Hematopoietic multipotent progenitor cell treated with erythropoietin and hydrocortisone succinate and interleukin-3 and kit ligand, for 17 days (in vitro differentiated cells): ENCODE data around the gene PMEL.
A peak's percentile ranks its signal among the peaks of the same experiment; 100 is the strongest.
"Not testable (repeated sequence)": the region's sequence is repeated elsewhere in the genome, so short reads cannot be mapped to it uniquely, and the experiment has no call there.

ENCODE experiments used
- DNase-seq: peaks from one replicate; pipeline ENCODE4 v3.0.0-alpha.2; 2015; ENCODE audit warnings: low spot score

The PMEL gene

DNA sequence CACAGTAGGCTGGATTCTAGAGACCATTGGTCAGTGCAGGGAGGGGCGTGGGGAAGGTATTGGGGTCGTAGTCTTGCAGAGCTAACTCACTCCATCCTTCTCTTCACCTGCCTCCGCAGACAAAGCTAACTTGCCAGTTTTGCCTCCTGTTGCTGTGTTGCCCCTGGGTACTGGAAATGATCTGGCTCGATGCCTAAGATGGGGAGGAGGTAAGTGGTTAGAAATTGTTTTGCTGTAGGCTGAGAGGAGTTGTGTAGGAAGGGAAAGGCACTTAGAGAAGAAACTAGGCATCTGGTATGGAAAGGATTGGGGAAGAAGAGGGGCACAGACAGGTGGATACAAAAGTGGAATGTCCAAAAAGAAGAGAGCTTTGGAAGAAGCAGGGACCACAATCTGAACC lies 23.8 kb downstream of the PMEL start:
- no peak for DNase-seq

DNA sequence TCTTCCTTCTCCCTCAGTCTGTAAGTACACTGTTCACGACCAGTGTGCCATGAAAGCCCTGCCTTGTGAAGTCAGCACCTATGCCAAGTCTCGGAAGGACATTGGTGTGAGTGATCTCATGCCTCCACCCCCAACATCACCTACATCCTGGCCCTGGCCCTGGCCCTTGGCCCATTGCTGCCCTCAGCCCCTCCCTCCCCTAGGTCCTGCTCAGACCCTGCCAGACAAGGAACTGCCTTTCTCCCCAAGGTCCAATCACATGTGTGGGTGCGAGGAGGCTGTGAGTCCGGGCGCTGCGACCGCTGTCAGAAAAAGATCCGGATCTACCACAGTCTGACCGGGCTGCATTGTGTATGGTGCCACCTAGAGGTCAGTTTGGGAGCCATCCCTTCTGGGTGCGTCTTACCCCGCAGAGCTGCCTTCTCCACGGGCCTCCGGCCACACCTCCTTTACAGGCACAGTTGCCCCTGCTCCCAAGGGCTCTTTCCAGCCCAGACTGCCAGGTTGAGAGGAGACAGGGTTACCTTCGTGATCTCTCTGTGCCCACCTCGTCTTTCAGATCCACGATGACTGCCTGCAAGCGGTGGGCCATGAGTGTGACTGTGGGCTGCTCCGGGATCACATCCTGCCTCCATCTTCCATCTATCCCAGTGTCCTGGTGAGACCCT lies 25.6 kb downstream of the PMEL start:
- DNase-seq = peak; percentile 88

DNA sequence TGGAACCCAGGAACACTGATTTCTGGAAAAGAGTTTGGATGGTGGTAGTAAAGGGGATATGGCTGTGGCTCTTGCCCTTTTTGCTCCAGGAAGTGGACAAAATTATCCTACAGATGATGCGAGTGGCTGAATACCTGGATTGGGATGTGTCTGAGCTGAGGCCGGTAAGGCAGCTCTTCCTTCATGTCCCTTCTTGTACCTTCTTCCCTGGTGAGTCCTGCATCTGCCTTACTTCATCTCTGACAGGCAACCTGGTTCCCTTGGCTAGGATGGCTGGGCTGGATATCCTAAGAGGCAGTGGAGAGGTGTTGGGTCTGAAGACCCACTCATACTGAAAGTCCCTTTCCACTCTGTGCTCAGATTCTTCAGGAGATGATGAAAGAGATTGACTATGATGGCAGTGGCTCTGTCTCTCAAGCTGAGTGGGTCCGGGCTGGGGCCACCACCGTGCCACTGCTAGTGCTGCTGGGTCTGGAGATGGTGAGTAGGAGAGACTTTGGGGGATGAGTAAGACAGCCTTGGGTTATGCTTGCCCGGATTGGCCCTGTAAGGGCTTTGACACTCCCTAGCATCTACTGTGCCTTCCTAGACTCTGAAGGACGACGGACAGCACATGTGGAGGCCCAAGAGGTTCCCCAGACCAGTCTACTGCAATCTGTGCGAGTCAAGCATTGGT lies 26.9 kb downstream of the PMEL start:
- no peak for DNase-seq

DNA sequence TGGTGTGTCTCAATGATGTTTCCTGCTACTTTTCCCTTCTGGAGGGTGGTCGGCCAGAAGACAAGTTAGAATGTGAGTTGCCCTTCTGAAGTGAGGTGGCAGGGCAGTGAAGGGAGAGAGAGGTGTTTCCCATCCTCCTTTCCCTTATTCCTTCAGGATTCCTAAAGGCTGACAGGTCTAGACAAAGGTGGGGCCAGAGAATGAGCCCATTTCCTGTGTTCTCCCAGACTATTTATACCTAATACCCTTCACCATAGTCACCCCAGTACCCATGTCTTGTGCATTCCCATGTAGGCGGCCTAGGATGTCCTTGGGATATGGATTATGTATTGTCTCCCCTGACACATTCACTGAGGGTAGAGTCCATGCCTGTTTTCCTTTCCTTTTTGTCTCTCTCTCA lies 27.9 kb downstream of the PMEL start:
- no peak for DNase-seq

DNA sequence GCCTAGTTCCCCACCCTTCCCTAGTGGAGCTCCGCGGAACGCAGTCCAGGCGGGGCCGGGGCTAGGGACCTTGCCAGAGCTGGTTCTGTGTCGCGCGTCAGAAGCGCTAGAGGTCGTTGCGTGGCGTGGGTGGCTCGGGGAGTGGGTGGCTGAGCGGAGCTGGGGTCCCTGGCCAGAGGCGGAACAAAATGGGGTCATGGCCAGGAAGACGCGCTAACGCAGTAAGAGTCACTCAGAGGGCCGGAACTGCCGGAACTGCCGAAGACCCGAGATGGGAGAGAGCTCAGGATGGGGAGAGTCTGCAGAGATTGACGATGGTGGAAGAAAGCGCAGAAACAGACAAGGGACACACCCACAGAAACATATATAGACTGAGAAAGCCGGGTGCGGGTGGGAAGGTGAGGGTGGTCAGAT lies 30.1 kb downstream of the PMEL start:
- no peak for DNase-seq

DNA sequence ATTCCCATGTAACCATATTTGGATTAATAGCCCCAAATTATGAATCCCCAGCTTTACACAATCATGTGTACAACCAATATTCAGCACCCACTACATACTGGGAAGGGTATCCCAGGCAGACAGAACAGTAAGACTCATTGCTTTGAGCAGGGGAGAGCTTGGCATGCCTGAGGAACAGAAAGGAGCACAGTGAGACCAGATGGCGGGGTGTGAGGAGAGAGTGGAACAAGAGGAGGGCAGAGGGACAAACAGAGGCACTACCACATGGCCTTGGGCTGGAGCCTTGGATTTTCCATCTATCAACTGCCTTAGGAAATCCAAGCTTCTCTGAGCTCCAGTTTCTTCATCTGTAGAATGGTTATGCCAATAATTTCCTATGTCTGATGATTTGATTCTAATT lies 31.1 kb downstream of the PMEL start:
- no peak for DNase-seq

DNA sequence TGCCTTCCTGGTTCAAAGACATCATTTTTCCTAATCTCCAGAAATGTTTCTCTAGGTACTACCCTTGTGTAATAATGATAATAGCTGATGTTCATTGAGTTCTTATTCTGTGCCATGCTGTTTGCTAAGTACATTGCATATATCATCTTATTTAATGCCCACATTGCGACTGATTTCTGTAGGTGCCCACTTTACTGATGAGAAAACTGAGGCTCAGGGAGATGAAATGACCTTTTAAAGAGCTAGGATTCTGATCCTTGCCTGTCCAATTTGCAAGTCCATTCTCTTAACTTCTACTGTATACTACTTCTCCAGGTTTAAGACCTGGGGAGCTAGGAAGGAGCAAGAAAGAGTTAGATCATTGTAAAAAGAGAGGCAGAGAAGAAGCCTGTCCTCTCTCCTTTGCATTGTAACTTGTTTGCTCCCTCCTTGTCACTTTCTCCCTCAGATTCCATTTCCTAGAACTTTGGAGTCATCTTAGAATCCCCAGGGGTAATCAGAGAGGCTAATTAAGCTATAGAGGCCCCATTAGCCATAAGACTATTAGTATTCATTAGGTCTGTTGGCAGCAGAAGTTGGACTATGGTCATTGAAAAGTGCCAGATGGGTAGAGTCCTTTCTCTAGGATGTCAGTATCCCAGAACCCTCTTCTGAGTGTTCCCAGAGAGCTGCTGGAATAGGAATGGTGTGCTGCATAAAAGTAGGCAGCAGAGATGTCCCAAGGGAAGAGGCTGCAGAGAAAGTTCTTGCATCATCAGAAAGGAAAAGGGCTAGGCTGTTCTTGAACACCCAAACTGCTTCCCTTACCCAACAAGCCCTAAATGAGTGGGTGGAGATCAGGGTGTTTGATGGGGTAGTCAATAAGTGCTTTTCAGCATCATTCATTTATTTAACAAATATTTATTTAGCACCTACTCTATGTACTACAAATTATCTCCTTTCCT lies 31.8 kb downstream of the PMEL start:
- DNase-seq = no peak

DNA sequence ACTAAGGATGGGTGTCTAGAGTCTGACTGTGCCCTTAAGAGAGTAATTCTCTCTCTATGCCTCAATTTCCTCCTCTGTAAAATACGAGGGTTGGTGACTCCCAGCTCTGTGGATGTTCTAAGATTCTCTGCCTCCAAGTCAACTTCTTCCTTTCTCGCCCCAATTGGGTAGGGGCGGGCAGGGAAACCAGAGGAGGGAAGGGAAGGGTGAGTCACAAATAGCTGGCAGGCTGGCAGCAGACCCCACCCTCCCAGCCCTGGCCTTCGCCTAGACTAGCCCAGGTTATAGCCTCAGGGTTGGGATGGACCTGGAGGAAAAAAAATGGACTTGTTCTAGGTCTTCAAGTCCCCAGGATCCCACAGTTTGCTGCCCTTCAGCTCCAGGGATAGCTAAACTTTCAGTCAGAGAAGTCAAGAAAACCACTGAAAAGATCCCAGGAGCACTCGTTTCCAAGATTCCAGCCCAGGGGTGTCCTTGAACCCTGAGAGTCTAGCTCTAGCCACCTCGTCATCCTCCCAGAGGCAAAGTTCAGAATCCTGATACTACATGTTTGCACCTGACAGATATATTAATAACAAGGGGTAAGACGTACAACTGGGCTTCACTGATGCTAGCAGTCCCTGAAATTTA lies 32.6 kb downstream of the PMEL start:
- DNase-seq = peak; percentile 30

DNA sequence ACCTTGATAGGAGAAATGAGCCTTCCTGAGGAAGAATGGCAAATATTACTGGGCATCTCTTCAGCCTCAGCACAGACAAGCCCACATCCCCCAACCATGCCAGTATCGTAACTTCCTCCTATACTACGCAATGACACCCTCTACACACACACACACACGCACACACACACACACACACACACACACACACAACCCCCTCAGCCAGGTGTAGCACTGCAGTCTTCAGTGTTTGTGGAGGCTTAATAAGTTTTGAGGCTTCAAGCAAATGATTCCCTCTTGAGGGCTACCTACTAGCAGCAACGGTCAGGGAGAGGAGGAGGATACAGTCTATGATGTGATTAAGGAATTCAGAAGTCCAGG lies 33.3 kb downstream of the PMEL start:
- DNase-seq = no peak

DNA sequence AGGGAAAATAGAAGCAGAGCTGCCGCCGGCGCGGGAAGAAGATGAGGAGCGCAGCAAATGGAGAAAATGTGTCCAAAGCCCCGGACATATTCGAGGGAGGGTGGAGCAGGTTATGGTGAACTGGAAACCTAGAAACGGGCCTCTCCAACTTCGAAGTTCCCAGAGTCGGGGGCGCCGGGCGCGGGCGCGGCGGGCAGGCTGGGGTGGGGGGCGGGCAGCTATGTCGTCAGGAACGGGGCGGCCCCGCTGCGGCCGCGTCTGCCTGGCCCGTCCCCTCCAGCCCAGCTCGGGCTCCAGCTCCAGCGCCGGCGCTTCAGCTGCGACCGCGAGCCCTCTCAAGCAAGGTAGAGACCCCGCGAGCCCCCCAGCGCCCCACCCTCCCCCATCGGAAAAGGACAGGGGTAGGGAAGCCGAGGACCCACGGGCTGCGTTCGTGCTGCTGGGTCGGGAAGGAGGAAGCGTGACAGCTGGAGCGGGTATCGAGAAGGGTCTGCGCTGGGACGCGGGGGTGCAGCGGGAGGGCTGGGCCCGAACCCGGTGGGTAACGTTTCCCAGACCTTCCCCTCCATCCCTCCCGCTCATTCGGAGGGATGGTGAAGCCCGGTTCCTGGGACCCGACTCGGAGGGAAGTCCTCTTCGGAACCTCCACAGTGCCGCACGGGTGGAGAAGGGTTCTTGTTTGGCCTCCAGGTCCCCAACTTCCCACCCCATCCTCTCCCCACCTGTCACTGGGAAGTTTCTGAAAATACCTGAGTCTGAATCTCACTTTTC lies 33.9 kb downstream of the PMEL start:
- DNase-seq = no peak

DNA sequence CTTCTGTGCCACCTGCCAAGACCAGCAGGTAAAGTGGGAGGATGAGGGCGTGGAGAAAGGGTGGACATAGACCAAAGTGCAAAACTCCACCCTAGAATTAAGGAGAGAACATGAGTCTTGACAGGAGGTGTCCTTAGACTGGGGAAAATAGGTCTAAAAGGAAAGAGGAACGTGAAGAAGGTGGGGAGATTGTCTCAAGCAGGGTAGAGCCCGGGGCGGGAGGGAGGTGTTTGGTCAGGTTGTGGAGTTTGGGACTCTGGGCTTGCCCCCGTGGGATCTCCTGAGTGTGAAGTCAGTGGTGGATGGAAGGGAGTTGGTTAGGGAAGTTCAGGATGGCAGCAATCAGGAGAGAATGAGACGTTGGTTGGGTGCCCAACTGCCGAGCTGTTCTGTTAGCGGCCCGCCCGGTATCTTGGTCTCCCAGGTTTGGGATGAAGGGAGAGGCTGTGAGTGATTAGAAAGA lies 34.5 kb downstream of the PMEL start:
- no peak for DNase-seq

DNA sequence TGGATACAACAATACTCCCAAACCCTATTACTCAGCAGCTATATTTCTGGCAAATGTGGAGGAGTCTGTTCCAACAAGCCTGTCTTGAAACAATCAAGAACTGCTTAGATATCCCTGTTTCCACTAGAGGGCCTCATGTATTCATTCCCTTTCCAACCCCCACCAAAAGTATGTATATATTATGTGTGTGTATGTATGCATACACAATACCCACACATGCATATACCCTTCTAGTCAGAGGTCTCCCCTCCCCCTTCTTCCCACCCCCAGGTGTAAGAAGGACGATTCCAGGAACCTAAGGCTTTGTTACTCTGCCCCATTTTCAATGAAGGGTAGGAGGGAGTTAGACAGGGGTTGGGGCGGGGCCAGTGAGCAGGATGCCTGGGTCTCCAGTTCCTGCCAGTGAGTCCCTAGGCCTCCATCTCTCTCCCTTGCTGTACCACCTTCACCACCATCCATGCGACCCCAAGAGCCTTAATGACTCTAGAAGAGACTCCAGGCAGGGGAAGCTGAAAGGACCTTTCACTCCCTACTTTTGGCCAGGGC lies 35.0 kb downstream of the PMEL start, which contains the start of gene DGKA:
DGKA (plus strand) TSS at position 392 of the 546 bp plus-strand sequence. CDS start 5,342 bp downstream, outside the sequence.
- DNase-seq = peak; percentile 61

DNA sequence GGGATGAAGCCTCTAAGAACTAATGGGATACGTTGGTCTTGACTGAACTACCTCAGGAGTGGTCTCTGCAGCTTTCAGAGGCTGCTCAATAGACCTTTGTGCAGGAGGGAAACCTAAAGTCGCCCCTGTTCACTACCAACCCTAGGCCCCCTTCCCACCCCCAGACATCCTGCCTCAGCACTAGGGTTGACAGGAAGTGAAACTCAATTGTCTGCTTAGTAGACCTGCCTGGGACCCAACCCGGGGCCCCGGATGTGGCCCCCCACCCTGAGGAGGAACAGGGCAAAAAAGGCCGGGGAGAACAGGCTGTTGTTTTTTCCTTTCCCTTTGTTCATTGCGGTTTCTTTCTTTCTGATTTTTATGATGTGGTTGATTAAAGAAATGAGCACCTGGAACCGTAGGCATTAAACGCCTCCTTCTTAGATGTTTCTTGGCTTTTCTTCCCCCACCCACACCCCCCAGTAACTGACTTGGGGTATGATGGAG lies 36.5 kb downstream of the PMEL start:
- no peak for DNase-seq

DNA sequence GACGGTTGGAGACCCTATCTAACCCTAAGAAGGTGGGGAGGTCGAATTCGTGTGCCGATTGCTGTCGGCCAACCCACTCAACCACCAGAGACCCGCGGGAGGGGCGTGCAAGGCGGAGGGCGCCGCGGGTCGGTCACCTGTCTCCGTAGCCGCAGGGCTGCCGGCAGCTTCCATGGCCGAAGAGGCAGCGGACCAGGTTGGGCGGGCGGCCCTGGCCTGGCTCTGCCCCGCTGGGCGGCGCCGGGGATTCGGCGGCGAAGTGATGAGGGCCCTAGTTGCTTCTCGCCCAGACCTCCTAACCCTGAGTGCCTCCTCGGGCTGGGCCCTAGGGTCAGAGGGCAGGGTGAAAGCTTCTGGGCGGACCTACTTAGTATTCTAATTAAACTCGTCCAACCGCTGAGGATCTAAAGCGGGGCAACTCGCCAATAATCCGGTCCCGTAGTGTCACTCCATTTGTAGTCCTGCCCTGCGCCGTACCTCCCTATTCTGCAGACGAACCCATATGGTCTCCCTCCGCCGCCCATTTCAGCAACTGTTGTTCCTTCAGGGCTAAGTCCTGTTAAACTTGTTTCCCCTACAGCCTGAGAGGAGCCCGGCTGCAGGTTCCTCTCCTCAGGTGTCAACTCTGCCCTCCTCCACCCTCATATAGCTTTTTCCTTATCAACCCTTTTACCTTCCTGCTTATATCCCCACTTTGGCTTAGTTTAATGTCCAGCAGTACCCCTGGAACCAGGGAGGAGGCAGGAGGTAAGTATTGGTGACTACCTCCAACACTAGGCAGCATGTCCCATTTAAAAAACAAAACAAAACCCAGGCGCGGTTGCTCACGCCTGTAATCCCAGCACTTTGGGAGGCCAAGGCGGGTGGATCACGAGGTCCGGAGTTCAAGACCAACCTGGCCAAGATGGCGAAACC lies 38.0 kb downstream of the PMEL start, which contains the start of gene PYM1:
PYM1 (minus strand) TSS at position 307 of the 915 bp plus-strand sequence; CDS start at position 174, 133 bp downstream.
- DNase-seq = peak; percentile 81

DNA sequence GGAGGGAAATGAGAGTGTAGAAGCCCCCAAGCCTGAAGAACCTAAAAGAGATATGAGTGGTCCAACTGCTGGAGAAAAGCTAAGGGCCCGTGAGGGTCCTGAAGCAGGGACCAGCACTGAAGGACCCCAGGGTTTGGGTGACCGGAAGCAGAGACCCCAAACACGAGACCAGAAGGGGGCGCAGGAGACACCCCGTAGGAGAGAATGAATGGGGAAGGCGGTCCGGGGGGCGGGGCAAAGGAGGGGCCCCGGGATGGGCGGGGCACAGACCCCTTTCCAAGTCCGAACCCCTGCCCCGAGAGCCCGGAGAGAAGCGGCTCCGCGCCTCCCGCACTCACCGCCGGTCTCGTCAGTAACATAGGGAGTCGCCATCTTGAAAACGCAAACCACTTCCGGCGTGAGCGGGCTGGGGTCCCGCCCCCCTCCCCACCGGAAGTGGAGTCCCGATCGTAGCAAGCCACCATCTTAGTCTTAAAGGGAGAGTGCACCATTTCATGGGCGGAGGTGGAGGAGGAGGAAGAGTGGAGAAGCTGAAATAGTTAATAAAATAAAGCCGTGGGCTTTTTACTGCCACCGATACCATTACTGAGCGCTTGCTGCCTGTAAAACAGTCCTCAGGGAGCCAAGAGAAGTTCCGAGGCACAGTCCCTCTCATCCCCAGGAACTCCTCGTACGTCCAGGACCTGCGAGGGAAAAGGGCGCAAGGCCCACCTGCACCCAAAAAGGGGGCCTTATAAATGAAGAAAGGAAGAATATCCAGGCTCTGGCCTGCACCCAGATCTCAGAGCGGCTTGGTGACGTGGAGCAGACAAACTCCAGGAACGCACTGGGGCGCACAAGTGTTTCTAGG lies 38.9 kb downstream of the PMEL start:
- DNase-seq = peak; percentile 90

DNA sequence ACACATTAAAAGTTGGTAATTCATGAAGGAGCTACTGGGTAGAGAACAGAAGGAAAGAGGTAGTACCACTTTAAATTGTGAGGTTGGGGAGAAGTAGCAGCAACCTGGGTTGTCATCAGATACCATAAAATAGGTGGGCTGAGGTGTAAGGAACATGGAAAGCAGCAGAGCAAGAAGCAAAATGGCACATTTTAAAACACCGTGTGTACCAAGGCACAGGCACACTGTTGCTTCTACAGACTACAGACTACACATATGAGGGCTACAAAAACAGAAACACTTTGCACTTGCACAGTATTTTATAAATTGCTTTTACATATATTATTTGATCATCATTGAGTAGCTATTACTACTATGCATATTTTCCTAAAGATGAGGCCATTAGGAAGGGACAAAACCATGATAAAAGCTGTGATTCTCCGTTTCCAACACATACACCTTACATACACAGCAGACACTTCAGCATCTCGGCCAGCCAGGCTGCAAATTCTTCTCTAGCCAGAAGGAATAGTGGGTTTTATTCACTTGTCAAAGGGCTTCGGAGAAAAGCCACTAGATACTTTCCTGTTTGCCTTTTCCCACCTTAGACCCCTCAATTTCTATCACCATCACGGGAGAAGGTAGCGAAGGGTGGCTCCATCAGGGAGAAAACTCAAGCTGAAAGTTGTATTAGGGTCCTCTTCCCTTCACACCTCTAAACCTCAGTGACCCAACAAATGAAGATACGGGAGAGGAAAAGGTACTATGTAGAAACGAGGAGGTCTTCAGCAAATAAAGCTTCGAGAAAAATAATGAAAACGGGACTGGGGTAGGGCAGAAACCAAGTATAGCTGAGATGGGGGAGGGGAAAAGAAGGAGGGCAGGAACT lies 39.7 kb downstream of the PMEL start:
- DNase-seq = no peak

DNA sequence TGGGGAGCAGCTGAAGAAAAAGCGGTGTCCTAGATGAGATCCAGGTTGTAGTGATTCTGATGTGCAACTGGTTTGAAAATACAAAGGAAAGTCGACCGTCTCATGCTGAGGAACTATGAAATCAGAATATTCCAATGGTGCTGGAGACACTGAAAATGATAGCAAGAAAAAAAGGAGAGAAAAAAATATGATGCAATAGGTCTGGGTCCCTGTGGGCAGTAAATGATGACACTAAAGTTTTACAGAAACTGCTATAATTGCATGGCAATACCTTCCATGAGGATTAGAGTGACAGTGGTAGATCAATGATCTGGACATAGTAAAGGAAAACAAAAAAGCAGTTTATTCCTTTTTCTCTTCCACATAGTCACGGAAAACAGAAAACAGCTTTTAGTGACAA lies 40.5 kb downstream of the PMEL start:
- no peak for DNase-seq

DNA sequence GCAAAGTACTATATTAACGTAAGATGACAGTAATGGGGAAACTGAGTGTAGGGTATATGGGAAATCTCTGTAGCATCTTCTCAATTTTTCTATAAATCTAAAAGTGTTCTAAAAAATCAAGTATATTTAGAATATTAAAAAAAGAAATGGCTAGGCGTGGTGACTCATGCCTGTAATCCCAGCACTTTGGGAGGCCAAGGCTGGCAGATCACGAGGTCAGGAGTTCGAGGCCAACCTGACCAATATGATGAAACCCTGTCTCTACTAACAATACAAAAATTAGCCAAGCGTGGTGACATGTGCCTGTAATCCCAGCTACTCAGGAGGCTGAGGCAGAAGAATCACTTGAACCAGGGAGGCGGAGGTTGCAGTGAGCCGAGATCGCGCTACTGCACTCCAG lies 42.2 kb downstream of the PMEL start:
- not testable (repeated sequence) for DNase-seq
